ENCODE measurements around the gene HOXB3. TPM values are rescaled to one million over a fixed set of nuclear protein-coding genes. Genes with fewer than 3 reads are reported as not detected.

Gene HOXB3
- total RNA-seq, 1 donor from 2014 or later, result not detected

DNA sequence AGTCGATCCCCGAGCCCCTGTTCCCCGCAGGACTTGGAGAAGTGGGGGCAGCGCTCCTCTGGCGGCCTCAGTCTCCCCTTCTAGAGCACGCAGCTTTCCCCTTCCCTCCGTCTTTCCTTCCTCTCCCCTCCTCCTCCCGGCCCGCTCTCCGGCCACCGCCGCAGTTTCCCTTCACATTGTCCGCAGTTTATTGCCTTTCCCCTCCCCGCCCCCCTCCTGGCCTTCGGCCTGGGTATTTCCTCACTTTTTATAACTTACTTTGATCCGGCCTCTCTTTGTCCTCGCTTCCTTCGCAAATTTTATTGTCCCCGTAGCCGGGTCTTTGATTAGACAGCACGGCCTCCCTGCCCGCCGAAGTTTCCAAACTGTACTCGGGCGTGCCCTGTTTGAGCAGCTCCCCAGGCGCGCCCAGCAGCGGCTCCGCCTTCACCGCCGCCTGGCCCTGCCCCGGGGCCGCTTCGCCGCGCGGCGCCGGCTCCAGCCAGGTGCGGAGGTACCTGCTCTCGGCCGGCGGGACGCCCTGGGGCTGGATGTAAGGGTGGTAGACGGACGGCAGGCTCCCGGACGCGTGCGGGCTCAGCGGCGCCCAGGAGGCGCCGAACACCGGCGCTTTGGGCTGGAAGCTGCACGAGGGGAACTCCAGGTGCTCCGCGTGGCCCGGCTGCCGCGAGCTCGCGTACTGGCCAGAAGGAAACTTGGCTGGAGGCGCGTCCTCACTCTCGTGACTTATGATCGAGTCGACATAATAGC is 35.6 kb upstream of the HOXB3 start:
- H3K79me2 ChIP-seq (ENCODE audit: low read depth), result no peaks in the 10 kb centered on the region
- H2AFZ ChIP-seq (replicated peaks), result no peak overlapping the region

DNA sequence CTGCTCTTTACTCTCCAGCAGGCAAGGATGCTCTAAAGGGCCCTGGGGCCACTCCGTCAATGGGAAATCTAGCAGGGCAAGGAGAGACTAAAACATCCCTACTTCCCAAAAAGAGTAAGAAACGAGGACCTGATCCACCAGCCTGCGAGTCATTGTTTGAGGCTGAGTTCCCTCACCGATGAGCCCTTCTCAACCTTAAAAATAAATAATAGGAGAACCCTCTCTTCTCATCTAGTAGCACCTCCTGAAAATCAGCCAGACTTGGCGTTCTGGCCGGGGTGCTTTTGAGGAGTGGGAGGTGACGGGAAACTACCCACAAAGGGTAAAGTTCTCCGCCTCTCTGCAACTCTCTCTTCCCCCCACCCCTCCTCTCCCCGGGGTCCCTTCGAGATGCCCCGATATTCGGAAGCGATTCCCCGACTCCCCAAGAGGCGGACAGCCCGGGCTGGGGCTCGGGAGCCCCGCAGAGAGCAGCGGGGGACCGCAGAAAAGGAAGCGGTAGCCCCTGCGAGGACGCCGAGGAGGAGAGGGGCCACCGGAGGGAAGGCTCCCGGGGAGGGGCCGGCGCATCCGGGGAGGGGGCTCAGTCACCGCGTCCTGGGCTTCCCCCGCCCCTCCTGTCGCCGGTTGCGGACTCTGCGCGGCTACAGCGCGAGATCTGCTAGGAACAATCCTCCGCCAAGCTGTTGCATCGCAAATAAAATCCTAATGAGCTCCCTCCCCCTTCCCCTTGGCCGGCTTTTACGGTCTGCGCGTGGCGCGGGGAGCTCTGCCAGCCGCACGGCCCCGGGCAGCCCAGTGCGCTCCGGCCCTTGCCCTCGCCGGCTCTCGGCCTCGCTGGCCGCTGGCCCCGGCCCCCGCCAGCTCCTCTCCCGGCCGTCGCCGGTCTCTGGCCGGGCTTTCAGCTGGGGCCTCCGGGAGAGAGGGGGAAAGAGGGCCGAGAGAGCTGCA is 34.8 kb upstream of the HOXB3 start:
- peaks cover 6% of the 10 kb centered on the region for H3K4me1 Mint-ChIP-seq
- Histone ChIP-seq H3K4me2 (peak overlapping the region; percentile 69), H3F3A (ENCODE audit: low read depth) (peaks cover 4% of the 10 kb centered on the region), H3K79me2 (ENCODE audit: low read depth) (no peaks in the 10 kb centered on the region), H3K9ac (no peak overlapping the region), H2AFZ (replicated peaks) (no peak overlapping the region), H3K9me3 (ENCODE audit: low read depth) (no peaks in the 10 kb centered on the region), H3K4me1 (peaks cover 9% of the 10 kb centered on the region), H3K4me3 (peak overlapping the region; percentile 7), H4K20me1 (ENCODE audit: low read depth) (peaks cover 99% of the 10 kb centered on the region), H3K36me3 (no peaks in the 10 kb centered on the region), H3K27me3 (peaks cover 100% of the 10 kb centered on the region), H3K27ac (no peak overlapping the region)
- H3K9me3 Mint-ChIP-seq, result peaks cover 13% of the 10 kb centered on the region
- DNase-seq (ENCODE audit: low spot score), result peak; percentile 65
- H3K27ac Mint-ChIP-seq, result no peak overlapping the region
- no peaks in the 10 kb centered on the region for H3K36me3 Mint-ChIP-seq
- no peak overlapping the region for H3K4me3 Mint-ChIP-seq
- TF ChIP-seq EZH2phosphoT487 (IDR thresholded peaks at IDR 0.05) (no peak), EZH2 (IDR thresholded peaks at IDR 0.05) (peak; percentile 95)
- TF ChIP-seq, protein P1, sequence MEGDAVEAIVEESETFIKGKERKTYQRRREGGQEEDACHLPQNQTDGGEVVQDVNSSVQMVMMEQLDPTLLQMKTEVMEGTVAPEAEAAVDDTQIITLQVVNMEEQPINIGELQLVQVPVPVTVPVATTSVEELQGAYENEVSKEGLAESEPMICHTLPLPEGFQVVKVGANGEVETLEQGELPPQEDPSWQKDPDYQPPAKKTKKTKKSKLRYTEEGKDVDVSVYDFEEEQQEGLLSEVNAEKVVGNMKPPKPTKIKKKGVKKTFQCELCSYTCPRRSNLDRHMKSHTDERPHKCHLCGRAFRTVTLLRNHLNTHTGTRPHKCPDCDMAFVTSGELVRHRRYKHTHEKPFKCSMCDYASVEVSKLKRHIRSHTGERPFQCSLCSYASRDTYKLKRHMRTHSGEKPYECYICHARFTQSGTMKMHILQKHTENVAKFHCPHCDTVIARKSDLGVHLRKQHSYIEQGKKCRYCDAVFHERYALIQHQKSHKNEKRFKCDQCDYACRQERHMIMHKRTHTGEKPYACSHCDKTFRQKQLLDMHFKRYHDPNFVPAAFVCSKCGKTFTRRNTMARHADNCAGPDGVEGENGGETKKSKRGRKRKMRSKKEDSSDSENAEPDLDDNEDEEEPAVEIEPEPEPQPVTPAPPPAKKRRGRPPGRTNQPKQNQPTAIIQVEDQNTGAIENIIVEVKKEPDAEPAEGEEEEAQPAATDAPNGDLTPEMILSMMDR (IDR thresholded peaks at IDR 0.05), result no peak
- peaks cover 89% of the 10 kb centered on the region for H3K27me3 Mint-ChIP-seq (ENCODE audit: insufficient read depth, low read depth)

More for the DNA sequence above, 35.6 kb upstream of the HOXB3 start:
- Mint-ChIP-seq H3K27me3 (ENCODE audit: insufficient read depth, low read depth) (peaks cover 89% of the 10 kb centered on the region), H3K27ac (no peak overlapping the region), H3K36me3 (no peaks in the 10 kb centered on the region), H3K4me3 (peak overlapping the region; percentile 67), H3K4me1 (peaks cover 6% of the 10 kb centered on the region), H3K9me3 (peaks cover 13% of the 10 kb centered on the region)
- Histone ChIP-seq H3K36me3 (no peaks in the 10 kb centered on the region), H4K20me1 (ENCODE audit: low read depth) (peaks cover 99% of the 10 kb centered on the region), H3K27ac (no peak overlapping the region), H3K4me3 (peak overlapping the region; percentile 7), H3K4me1 (peaks cover 9% of the 10 kb centered on the region), H3K9ac (no peak overlapping the region), H3K4me2 (peak overlapping the region; percentile 69), H3K27me3 (peaks cover 100% of the 10 kb centered on the region), H3F3A (ENCODE audit: low read depth) (peaks cover 4% of the 10 kb centered on the region), H3K9me3 (ENCODE audit: low read depth) (no peaks in the 10 kb centered on the region)
- TF ChIP-seq, protein P1 (IDR thresholded peaks at IDR 0.05), result no peak
- peak; percentile 99 for TF ChIP-seq EZH2phosphoT487 (IDR thresholded peaks at IDR 0.05)
- peak; percentile 95 for TF ChIP-seq EZH2 (IDR thresholded peaks at IDR 0.05)
- DNase-seq (ENCODE audit: low spot score), result peak; percentile 63

DNA sequence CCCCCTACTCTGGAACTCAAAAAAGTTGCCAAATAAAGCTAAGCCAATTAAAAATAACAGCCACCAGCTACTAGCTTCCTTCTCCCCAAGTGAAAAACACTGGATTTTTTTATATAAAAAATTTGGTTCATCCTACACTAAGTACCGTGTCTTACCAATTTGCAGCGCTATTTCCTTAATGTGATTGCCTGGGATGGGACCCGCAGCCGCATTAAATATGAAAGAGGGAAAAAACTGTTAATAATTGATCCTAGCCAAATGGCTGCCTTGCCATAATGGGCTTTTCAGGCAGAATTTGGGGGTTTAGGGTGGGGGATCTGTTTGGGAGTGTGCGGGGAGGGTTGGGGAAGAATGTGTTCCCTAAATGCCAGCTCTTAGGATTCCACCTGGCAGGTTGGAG is 34.1 kb upstream of the HOXB3 start:
- H2AFZ ChIP-seq (replicated peaks), result no peak overlapping the region
- DNase-seq (ENCODE audit: low spot score), result no peak
- H3K27ac ChIP-seq, result no peak overlapping the region
- TF ChIP-seq EZH2phosphoT487 (IDR thresholded peaks at IDR 0.05) (no peak), EZH2 (IDR thresholded peaks at IDR 0.05) (no peak)
- TF ChIP-seq, protein P1 (IDR thresholded peaks at IDR 0.05), result no peak
- H3K27ac Mint-ChIP-seq, result no peak overlapping the region
- H3K9me3 ChIP-seq (ENCODE audit: low read depth), result no peaks in the 10 kb centered on the region
- H3K9ac ChIP-seq, result no peak overlapping the region
- peaks cover 100% of the 10 kb centered on the region for H3K27me3 ChIP-seq
- H3K4me1 Mint-ChIP-seq, result peaks cover 6% of the 10 kb centered on the region
- no peak overlapping the region for H3K4me2 ChIP-seq
- peaks cover 88% of the 10 kb centered on the region for H3K27me3 Mint-ChIP-seq (ENCODE audit: insufficient read depth, low read depth)
- peaks cover 9% of the 10 kb centered on the region for H3K4me1 ChIP-seq
- peaks cover 4% of the 10 kb centered on the region for H3F3A ChIP-seq (ENCODE audit: low read depth)
- H4K20me1 ChIP-seq (ENCODE audit: low read depth), result peaks cover 99% of the 10 kb centered on the region
- peaks cover 13% of the 10 kb centered on the region for H3K9me3 Mint-ChIP-seq
- H3K36me3 Mint-ChIP-seq, result no peaks in the 10 kb centered on the region
- H3K4me3 ChIP-seq, result no peak overlapping the region
- no peak overlapping the region for H3K4me3 Mint-ChIP-seq
- H3K36me3 ChIP-seq, result no peaks in the 10 kb centered on the region
- no peaks in the 10 kb centered on the region for H3K79me2 ChIP-seq (ENCODE audit: low read depth)

Measured in neural progenitor cell (in vitro differentiated cells).